ENCODE measurements around the gene CADM1. TPM values are rescaled to one million over a fixed set of nuclear protein-coding genes. Genes with fewer than 3 reads are reported as not detected.

CADM1 gene
- total and polyA plus RNA-seq, 9 of the 15 experiments (the other 6 are each of a cell fraction or from before 2014, with no cell fraction given) = 0.42 TPM; not detected in 8

- intact Hi-C loops (cut with micrococcal nuclease) = no loop called here
- H3K9me1 ChIP-seq (ENCODE audit: control insufficient read depth, insufficient read depth, low read length) = no peaks in the 10 kb centered on the region
- POLR2A ChIA-PET = interaction anchor here (0.7 kb wide), 1 partner anchor 34 kb away, joined by 3 read pairs; no protein-coding TSS in a partner anchor
- H3K9ac ChIP-seq (ENCODE audit: insufficient read depth in 1 of 2, low read depth in 2 of 2, low read length in 2 of 2) = no peak overlapping the region
- 0% methylated on average over 6 of the region's 6 CpGs for WGBS (ENCODE audit: insufficient coverage, low coverage, missing lambda C conversion rate)
- H3K27me3 ChIP-seq (ENCODE audit: control insufficient read depth in 2 of 2, insufficient read depth in 2 of 2, low read length in 2 of 2) = no peaks in the 10 kb centered on the region
- H3K4me3 ChIP-seq = no peak overlapping the region
- H2AFZ ChIP-seq (ENCODE audit: low read depth, low read length) = no peak overlapping the region
- H3K9me3 ChIP-seq (replicated peaks; ENCODE audit: control insufficient read depth, insufficient read depth, low read depth, low read length) = no peaks in the 10 kb centered on the region
- TF ChIP-seq RHOXF2B (CRISPR knock-in tag; conservative IDR thresholded peaks at IDR 0.05) = no peak
- no peak for TF ChIP-seq ZNF639 (CRISPR knock-in tag; conservative IDR thresholded peaks at IDR 0.05 in 1 of 2, IDR thresholded peaks at IDR 0.05 in 1 of 2)
- no peak for TF ChIP-seq E4F1 (CRISPR knock-in tag; IDR thresholded peaks at IDR 0.05; ENCODE audit: borderline replicate concordance)
- TF ChIP-seq NFE2L1 (tag; IDR thresholded peaks at IDR 0.05; ENCODE audit: borderline replicate concordance, low read depth) = no peak
- no peak for TF ChIP-seq SMARCE1 (IDR thresholded peaks at IDR 0.05)
- no peak for TF ChIP-seq XRCC3 (IDR thresholded peaks at IDR 0.05)
- no peak for TF ChIP-seq SMAD3 (CRISPR knock-in tag; conservative IDR thresholded peaks at IDR 0.05)
- TF ChIP-seq NFE2 (IDR thresholded peaks at IDR 0.05; ENCODE audit: low read depth) = no peak
- no peak for TF ChIP-seq SNAPC5 (CRISPR knock-in tag; IDR thresholded peaks at IDR 0.05)
- no peak for TF ChIP-seq ZNF384 (IDR thresholded peaks at IDR 0.05; ENCODE audit: low read depth, low read length)
- no peak for TF ChIP-seq TRIM25 (IDR thresholded peaks at IDR 0.05; ENCODE audit: borderline replicate concordance)
- TF ChIP-seq ZNF197 (CRISPR knock-in tag; IDR thresholded peaks at IDR 0.05; ENCODE audit: low read depth) = no peak
- TF ChIP-seq GATAD2A (IDR thresholded peaks at IDR 0.05) = no peak
- no peak for TF ChIP-seq ZNF77 (CRISPR knock-in tag; IDR thresholded peaks at IDR 0.05)
- in situ Hi-C loops (cut with MboI) = no loop called here
- FAIRE-seq (no peak), DNase-seq (ENCODE audit: extremely low read depth in 1 of 4, low spot score in 3 of 4) (no peak), ATAC-seq (no peak)
- H3K27ac ChIP-seq (ENCODE audit: extremely low read depth, low read depth, low read length) = no peak overlapping the region
- H3K4me1 ChIP-seq (replicated peaks in 1 of 2; ENCODE audit: control insufficient read depth in 2 of 2, insufficient read depth in 2 of 2, low read length in 2 of 2) = no peaks in the 10 kb centered on the region
- no peak overlapping the region for H3K4me2 ChIP-seq (ENCODE audit: insufficient read depth, low read length)
- no TSS peak for BruUV-seq (replicated peaks)
- no peaks in the 10 kb centered on the region for H3K79me2 ChIP-seq (ENCODE audit: control insufficient read depth, insufficient read depth, low read length)
- no peaks in the 10 kb centered on the region for H4K20me1 ChIP-seq (replicated peaks; ENCODE audit: control insufficient read depth, insufficient read depth, low read length)
- CTCF ChIA-PET (ENCODE audit: low intra/inter-chr PET ratio) = no interaction called here
- H3K36me3 ChIP-seq (ENCODE audit: control insufficient read depth, insufficient read depth, low read length) = no peaks in the 10 kb centered on the region
These were observed 199.3 kb downstream of the CADM1 start for GRCh38 chr11:115304774-115305472.

All from K562 (cell line).